Lung (tissue), 12 donors: ENCODE results near the gene PTCH2. TPM values are rescaled to one million over a fixed set of nuclear protein-coding genes. Genes with fewer than 3 reads are reported as not detected.

Experiments
- ATAC-seq: fragments of 200-7000 bp; cut with Tn5 transposase; one replicate; pipeline ENCODE4 v1.9.1; 2020; ENCODE audit warnings: moderate number of reproducible peaks; ENCODE audit not compliant: insufficient read depth, low FRiP score
- DNase-seq, 3 donors: peaks; one replicate each; pipeline ENCODE4 v3.0.0-alpha.2; 2013 to 2017
- H3K27ac ChIP-seq, 2 donors: one replicate each; pipeline ENCODE4 v1.5.1; 2013; ENCODE audit warnings: mild to moderate bottlenecking in 2 of 2, moderate library complexity in 2 of 2, control low read depth in 1 of 2, inconsistent platforms in 1 of 2, low read depth in 1 of 2, low read length in 1 of 2
- H3K27me3 ChIP-seq, 3 donors: one replicate each; pipeline ENCODE4 v1.5.1; 2013; ENCODE audit warnings: low read length in 2 of 3; ENCODE audit not compliant: control insufficient read depth in 3 of 3, insufficient read depth in 3 of 3
- H3K36me3 ChIP-seq, 4 donors: one replicate each; pipeline ENCODE4 v1.5.1; 2013; ENCODE audit warnings: low read length in 4 of 4, mild to moderate bottlenecking in 1 of 4, moderate library complexity in 1 of 4; ENCODE audit not compliant: control insufficient read depth in 4 of 4, insufficient read depth in 4 of 4
- H3K4me1 ChIP-seq, 5 donors: one replicate each; pipeline ENCODE4 v1.5.1; 2013; ENCODE audit warnings: low read length in 5 of 5, mild to moderate bottlenecking in 2 of 5, moderate library complexity in 1 of 5; ENCODE audit not compliant: control insufficient read depth in 5 of 5, insufficient read depth in 5 of 5
- H3K4me3 ChIP-seq: one replicate; pipeline ENCODE4 v1.5.1; 2013; ENCODE audit warnings: mild to moderate bottlenecking, control low read depth, moderate library complexity
- H3K9ac ChIP-seq, 2 donors: one replicate each; pipeline ENCODE4 v1.5.1; 2013; ENCODE audit warnings: low read length in 2 of 2, control low read depth in 1 of 2; ENCODE audit not compliant: insufficient read depth in 1 of 2
- H3K9me3 ChIP-seq, 4 donors: one replicate each; pipeline ENCODE4 v1.5.1; 2013; ENCODE audit warnings: low read length in 3 of 4, mild to moderate bottlenecking in 1 of 4, moderate library complexity in 1 of 4; ENCODE audit not compliant: control insufficient read depth in 4 of 4, insufficient read depth in 3 of 4
- CTCF ChIP-seq: IDR thresholded peaks from 2 replicates; pipeline ENCODE4 v1.5.1; 2012; ENCODE audit warnings: mild to moderate bottlenecking; ENCODE audit errors: control extremely low read depth, extremely low read depth
- WGBS, 2 donors: extraction: QIAGEN DNeasy Blood & Tissue Kit; methylation state at CpG; one replicate each; pipeline ENCODE4 v1.1.7; 2013; 5-methylcytosine and 5-hydroxymethylcytosine counted together
- polyA plus RNA-seq, 2 donors: library from polyadenylated mRNA; stranded (reverse); fragments of 200-250 nt; gene quantifications; one replicate each; pipeline ENCODE4 v1.2.1, GENCODE V29; 2013
- total RNA-seq, 2 donors: library from RNA; depleted of rRNA in 1 of 2; stranded (reverse); fragments of >200 nt in 1 of 2; gene quantifications; one replicate each; pipeline ENCODE4 v1.2.1, GENCODE V29; 2014 to 2021
- donor health status: control.
- donor health status: control.
- donor health status: Bipolar disorder and iron deficiency.
- donor health status: healthy.
- donor health status: DM: yes; HTN: yes; CAD: no.

PTCH2 gene
- total and polyA plus RNA-seq, 4 donors = 0.37 to 1.7 (median 0.66) TPM

- Histone ChIP-seq H3K9me3 (no peaks in the 10 kb centered on the region), H3K27me3 (no peaks in the 10 kb centered on the region), H3K4me1 (peaks cover 0 to 25% (median 13%) of the 10 kb centered on the region in 5 donors), H3K36me3 (peaks cover 12 to 36% (median 30%) of the 10 kb centered on the region in 4 donors), H3K9ac (no peak overlapping the region), H3K27ac (no peak overlapping the region), H3K4me3 (no peak overlapping the region)
- no peak for TF ChIP-seq CTCF
- DNase-seq (no peak), ATAC-seq (no peak)
- 68 to 72% methylated on average over 13 of the region's 13 CpGs for WGBS, 2 donors
These were observed 65.0 kb downstream of the PTCH2 start for GRCh38 chr1:44777969-44778635.

GRCh38 chr1:44777547-44777946 lies 65.5 kb downstream of the PTCH2 start:
- peaks cover 0 to 24% (median 13%) of the 10 kb centered on the region in 5 donors for H3K4me1 ChIP-seq
- no peak for DNase-seq
- no peak for ATAC-seq
- TF ChIP-seq CTCF = no peak
- WGBS, 2 donors = 86 to 88% methylated on average over 14 of the region's 14 CpGs
- no peaks in the 10 kb centered on the region for H3K9me3 ChIP-seq
- H3K27ac ChIP-seq = no peak overlapping the region
- no peak overlapping the region for H3K9ac ChIP-seq
- H3K36me3 ChIP-seq = peaks cover 12 to 36% (median 30%) of the 10 kb centered on the region in 4 donors
- no peak overlapping the region for H3K4me3 ChIP-seq
- H3K27me3 ChIP-seq = no peaks in the 10 kb centered on the region

GRCh38 chr1:44776730-44777068 lies 66.4 kb downstream of the PTCH2 start:
- Histone ChIP-seq H3K36me3 (peaks cover 12 to 36% (median 30%) of the 10 kb centered on the region in 4 donors), H3K4me3 (peak overlapping the region; percentile 94), H3K27me3 (no peaks in the 10 kb centered on the region), H3K9ac (peak overlapping the region; percentile 86 to 93), H3K27ac (peak overlapping the region in 1 of 2 donors; percentile 97), H3K9me3 (no peaks in the 10 kb centered on the region), H3K4me1 (peaks cover 0 to 24% (median 13%) of the 10 kb centered on the region in 5 donors)
- WGBS, 2 donors = 52 to 56% methylated on average over 12 of the region's 12 CpGs
- no peak for ATAC-seq
- no peak for DNase-seq
- no peak for TF ChIP-seq CTCF
